Measurements from ENCODE around the gene PIK3AP1. TPM values are rescaled to one million over a fixed set of nuclear protein-coding genes. Genes with fewer than 3 reads are reported as not detected.

PIK3AP1 gene
- total and polyA plus RNA-seq, 2 of the 8 experiments (the other 6 are each of a cell fraction or from before 2014, with no cell fraction given) = 1.9 to 4.5 TPM

GRCh38 chr10:96711048-96711728 lies 9.1 kb downstream of the PIK3AP1 start:
- H3K18ac ChIP-seq (ENCODE audit: extremely low read depth, low read length) = no peak overlapping the region
- H3K9me3 ChIP-seq (ENCODE audit: insufficient read depth in 2 of 2, low read depth in 1 of 2, low read length in 1 of 2) = no peaks in the 10 kb centered on the region
- no peak overlapping the region for H3K23ac ChIP-seq (ENCODE audit: insufficient read length)
- H3K23me2 ChIP-seq (ENCODE audit: low read depth, low read length) = no peaks in the 10 kb centered on the region
- no peak overlapping the region for H4K5ac ChIP-seq (ENCODE audit: insufficient read length, low read depth, low read length)
- no peak overlapping the region for H3K14ac ChIP-seq (ENCODE audit: insufficient read length)
- H3K36me3 ChIP-seq (ENCODE audit: control insufficient read depth in 2 of 4, insufficient read depth in 4 of 4, low read length in 3 of 4) = no peaks in the 10 kb centered on the region
- 88% methylated on average over 3 of the region's 3 CpGs; no CpG with 5 or more reads in 1 of the 2 experiments for WGBS, 2 experiments (ENCODE audit: extremely low coverage in 1 of 2, insufficient coverage in 1 of 2, insufficient read length in 1 of 2, insufficient replicate concordance in 2 of 2, low coverage in 1 of 2, low lambda C conversion rate in 2 of 2, missing lambda C conversion rate in 1 of 2)
- DNase-seq (ENCODE audit: low read depth in 1 of 2, low spot score in 2 of 2) (no peak), FAIRE-seq (no peak)
- H2AFZ ChIP-seq (ENCODE audit: low read length) = no peak overlapping the region
- H3K27me3 ChIP-seq (replicated peaks in 1 of 4; ENCODE audit: control insufficient read depth in 3 of 4, extremely low read depth in 1 of 4, insufficient read depth in 3 of 4, low read length in 3 of 4) = no peaks in the 10 kb centered on the region
- H2BK120ac ChIP-seq (replicated peaks; ENCODE audit: low read depth, low read length) = no peak overlapping the region
- H3K56ac ChIP-seq (replicated peaks; ENCODE audit: insufficient read length, low read depth, low read length) = no peak overlapping the region
- H2BK15ac ChIP-seq (ENCODE audit: low read length) = no peak overlapping the region
- H3K27ac ChIP-seq (ENCODE audit: low read depth, low read length) = no peak overlapping the region
- no peaks in the 10 kb centered on the region for H4K20me1 ChIP-seq (replicated peaks in 1 of 2; ENCODE audit: control insufficient read depth in 1 of 2, insufficient read depth in 2 of 2, low read length in 2 of 2)
- H2BK20ac ChIP-seq (ENCODE audit: low read length) = no peak overlapping the region
- no peak overlapping the region for H3K9ac ChIP-seq (replicated peaks in 1 of 4; ENCODE audit: extremely low read depth in 1 of 4, low read depth in 3 of 4, low read length in 3 of 4)
- no peak for TF ChIP-seq SIX5 (IDR thresholded peaks at IDR 0.05; ENCODE audit: low read depth, low read length)
- no peak for TF ChIP-seq KDM1A (IDR thresholded peaks at IDR 0.05; ENCODE audit: borderline replicate concordance, low read length)
- TF ChIP-seq RXRA (IDR thresholded peaks at IDR 0.05; ENCODE audit: insufficient read depth, low read depth, low read length) = no peak
- no peak for TF ChIP-seq RNF2 (IDR thresholded peaks at IDR 0.05; ENCODE audit: borderline replicate concordance, low read depth, low read length, missing control alignments, poor library complexity, severe bottlenecking)
- no peak for TF ChIP-seq CTCF (IDR thresholded peaks at IDR 0.05; ENCODE audit: control extremely low read depth in 1 of 3, insufficient read depth in 1 of 3, low read depth in 1 of 3, low read length in 3 of 3)
- no peak for TF ChIP-seq SIN3A (conservative IDR thresholded peaks at IDR 0.05 in 1 of 2, IDR thresholded peaks at IDR 0.05 in 1 of 2; ENCODE audit: low read depth in 1 of 2, low read length in 2 of 2)
- H4K91ac ChIP-seq (replicated peaks; ENCODE audit: insufficient read length, low read length) = no peak overlapping the region
- POLR2A ChIA-PET (ENCODE audit: partially characterized antibody) = interaction anchor here (0.6 kb wide), 1 partner anchor 113 kb away, joined by 3 read pairs; no protein-coding TSS in a partner anchor
- no peaks in the 10 kb centered on the region for H3K79me2 ChIP-seq (ENCODE audit: control insufficient read depth in 1 of 2, insufficient read depth in 2 of 2, low read length in 2 of 2)
- no peak overlapping the region for H3K4me2 ChIP-seq (ENCODE audit: insufficient read depth in 1 of 2, low read depth in 2 of 2, low read length in 2 of 2)
- H2BK5ac ChIP-seq (ENCODE audit: low read depth, low read length) = no peak overlapping the region
- H3K4me3 ChIP-seq (ENCODE audit: extremely low read depth in 1 of 4, insufficient read depth in 2 of 4, low read depth in 3 of 4, low read length in 4 of 4) = no peak overlapping the region
- no peaks in the 10 kb centered on the region for H3K4me1 ChIP-seq (replicated peaks in 1 of 4; ENCODE audit: control insufficient read depth in 3 of 4, insufficient read depth in 4 of 4, low read length in 3 of 4)
- no peak overlapping the region for H2BK12ac ChIP-seq (ENCODE audit: low read depth, low read length)
- H2AK5ac ChIP-seq (ENCODE audit: low read depth, low read length) = no peak overlapping the region
- H3K79me1 ChIP-seq (ENCODE audit: low read depth, low read length) = no peaks in the 10 kb centered on the region
- no peak overlapping the region for H3K4ac ChIP-seq (replicated peaks; ENCODE audit: insufficient read length, low read depth, low read length)
- CTCF ChIA-PET (ENCODE audit: partially characterized antibody) = interaction anchor here (1.3 to 1.7 kb wide), 2 partner anchors 19 to 70 kb away, joined by 4 to 5 read pairs; no protein-coding TSS in a partner anchor
- H4K8ac ChIP-seq (ENCODE audit: extremely low read depth, insufficient read depth, low read length) = no peak overlapping the region

Data from H1 (cell line).